GM12874 (cell line): ENCODE data around the gene RNF25.

ENCODE experiments used
- TF ChIP-seq, protein P1 (sequence below): IDR thresholded peaks from 2 replicates; pipeline ENCODE4 v1.5.1; 2011; ENCODE audit warnings: low read depth, mild to moderate bottlenecking, control low read depth, low read length, moderate library complexity; ENCODE audit not compliant: insufficient read depth

Gene RNF25

DNA sequence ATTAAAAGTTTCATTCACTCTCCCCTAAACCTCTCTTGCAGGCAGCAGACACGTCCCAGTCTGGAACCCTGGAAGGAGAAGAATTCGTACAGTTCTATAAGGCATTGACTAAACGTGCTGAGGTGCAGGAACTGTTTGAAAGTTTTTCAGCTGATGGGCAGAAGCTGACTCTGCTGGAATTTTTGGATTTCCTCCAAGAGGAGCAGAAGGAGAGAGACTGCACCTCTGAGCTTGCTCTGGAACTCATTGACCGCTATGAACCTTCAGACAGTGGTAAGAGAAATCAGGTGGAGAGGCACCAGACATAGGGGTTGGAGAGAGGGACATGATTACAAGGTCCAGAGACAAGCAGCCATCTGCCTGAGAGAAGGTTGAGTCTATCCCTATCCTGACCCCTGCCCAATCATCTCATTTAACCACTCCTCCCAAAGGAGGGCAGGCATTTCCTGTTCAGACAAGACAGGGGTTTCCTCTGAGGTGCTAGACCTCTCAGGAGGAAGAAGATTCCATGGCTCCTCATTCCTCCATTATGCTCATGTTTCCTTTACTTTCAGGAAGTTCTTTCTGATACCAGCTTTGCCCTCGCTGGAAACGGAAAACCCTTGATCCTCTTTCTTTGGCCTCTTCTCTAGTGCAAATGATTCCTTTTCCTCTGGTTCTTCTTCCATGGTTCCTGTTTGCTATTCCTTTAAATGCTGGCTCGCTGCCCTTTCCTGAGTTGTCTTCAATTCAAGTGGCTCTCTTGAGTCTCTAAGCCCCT lies 49.0 kb downstream of the RNF25 start:
- TF ChIP-seq, protein P1, sequence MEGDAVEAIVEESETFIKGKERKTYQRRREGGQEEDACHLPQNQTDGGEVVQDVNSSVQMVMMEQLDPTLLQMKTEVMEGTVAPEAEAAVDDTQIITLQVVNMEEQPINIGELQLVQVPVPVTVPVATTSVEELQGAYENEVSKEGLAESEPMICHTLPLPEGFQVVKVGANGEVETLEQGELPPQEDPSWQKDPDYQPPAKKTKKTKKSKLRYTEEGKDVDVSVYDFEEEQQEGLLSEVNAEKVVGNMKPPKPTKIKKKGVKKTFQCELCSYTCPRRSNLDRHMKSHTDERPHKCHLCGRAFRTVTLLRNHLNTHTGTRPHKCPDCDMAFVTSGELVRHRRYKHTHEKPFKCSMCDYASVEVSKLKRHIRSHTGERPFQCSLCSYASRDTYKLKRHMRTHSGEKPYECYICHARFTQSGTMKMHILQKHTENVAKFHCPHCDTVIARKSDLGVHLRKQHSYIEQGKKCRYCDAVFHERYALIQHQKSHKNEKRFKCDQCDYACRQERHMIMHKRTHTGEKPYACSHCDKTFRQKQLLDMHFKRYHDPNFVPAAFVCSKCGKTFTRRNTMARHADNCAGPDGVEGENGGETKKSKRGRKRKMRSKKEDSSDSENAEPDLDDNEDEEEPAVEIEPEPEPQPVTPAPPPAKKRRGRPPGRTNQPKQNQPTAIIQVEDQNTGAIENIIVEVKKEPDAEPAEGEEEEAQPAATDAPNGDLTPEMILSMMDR = no peak

DNA sequence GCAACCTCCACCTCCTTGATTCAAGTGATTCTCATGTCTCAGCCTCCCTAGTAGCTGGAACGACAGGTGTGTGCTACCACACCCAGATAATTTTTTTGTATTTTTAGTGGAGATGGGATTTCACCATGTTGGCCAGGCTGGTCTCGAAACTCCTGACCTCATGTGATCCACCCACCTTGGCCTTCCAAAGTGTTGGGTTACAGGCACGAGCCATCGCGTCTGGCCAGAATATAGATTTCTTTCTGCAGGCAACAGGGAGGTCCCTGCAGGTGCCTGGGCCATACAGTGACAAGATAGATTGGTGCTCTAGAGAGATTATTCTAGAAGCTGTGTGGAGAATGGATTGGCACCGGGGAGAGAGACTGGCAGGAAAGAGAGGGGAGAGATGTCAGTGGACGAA lies 50.8 kb downstream of the RNF25 start:
- TF ChIP-seq, protein P1 = no peak

DNA sequence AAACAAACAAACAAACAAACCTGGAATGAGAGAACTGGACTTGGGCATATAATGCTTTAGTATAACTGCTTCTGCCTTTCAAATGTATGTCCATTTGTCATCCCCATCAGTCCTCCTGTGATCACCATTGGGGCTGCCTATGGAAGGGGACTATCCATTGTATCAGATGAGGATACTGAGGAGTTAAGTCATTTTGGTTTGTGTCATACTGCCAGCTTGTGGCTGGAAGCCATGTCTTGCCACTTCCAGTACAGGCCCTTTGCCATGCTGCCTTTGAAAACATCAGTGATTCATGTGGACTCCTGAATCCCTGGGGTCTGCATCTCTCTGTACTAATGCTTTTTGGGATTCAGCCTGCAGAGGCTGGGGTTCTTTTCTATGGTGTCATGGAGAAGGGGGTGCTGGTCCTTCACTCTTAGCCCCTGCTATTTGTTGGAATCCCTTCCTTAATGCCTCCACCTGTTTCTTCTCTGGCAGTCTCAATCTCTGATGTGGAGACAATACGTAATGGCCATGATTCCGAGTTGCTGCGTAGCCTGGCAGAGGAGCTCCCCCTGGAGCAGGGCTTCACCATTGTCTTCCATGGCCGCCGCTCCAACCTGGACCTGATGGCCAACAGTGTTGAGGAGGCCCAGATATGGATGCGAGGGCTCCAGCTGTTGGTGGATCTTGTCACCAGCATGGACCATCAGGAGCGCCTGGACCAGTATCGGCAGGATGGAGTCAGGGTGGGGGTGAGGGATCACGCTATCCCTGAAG lies 53.5 kb downstream of the RNF25 start:
- TF ChIP-seq, protein P1 = no peak

DNA sequence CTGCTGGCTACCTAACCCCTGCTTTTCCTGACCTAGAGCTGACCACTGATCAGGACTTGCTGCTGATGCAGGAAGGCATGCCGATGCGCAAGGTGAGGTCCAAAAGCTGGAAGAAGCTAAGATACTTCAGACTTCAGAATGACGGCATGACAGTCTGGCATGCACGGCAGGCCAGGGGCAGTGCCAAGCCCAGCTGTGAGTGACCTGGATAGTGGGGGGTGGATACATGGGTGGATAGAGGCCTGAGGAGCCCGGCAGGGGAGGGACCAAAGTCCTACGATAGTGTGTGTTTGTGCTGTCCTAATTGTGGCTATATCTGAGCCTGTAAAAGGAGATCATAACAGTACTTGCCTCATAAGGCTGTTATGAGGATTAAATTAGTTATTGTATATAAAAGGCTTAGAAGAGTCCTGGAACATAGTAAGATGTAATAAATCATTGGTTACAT lies 55.9 kb downstream of the RNF25 start:
- TF ChIP-seq, protein P1 = no peak
